ENCODE data around the gene PDE2A.
A peak's percentile ranks its signal among the peaks of the same experiment; 100 is the strongest.

The PDE2A gene

DNA sequence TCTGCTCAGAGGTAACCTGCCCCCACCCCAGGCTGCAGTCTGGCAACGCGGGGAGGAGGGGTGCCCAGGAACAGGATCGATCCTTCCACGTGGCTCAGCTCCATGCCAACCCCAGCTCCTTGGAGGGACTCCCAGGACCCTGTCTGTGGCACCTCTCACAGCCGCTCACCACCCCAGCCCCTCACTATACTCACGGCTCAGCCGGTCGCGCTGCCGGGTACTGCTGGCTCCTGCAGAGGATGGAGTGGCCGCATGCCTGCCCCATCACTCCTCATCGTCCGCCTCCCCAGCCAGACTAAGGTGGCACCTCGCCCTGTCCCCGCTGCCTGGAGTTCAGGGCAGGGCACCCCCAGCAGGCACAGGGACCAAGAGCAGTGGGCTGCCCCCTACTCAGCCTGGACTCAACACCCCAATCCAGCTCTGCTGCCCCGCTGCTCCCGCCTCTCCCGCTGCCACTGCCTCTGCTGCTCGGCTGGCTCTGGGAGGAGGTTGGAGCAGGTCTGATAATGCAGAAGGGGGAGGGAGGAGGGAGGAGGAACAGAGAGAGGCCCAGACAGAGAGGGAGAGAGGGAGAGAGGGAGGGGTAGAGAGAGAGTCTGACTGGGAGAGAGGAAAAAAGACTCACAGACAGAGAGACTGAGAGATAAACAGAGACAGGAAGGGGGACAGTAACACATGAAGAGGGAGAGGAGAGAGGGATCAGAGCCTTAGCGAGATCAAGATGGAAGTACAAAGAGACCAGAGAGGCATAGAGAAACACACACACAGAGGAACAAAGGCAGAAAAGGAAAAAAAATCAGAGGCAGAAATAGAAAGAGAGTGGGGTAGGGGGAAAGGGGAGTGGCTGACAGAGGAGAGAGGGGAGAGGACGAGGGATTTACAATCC, at the start of gene PDE2A:
Gene PDE2A, minus strand, starts transcription at position 480 of the 886 bp plus-strand sequence. Its CDS starts 215 bp downstream, at position 265.
- no peak for DNase-seq

DNA sequence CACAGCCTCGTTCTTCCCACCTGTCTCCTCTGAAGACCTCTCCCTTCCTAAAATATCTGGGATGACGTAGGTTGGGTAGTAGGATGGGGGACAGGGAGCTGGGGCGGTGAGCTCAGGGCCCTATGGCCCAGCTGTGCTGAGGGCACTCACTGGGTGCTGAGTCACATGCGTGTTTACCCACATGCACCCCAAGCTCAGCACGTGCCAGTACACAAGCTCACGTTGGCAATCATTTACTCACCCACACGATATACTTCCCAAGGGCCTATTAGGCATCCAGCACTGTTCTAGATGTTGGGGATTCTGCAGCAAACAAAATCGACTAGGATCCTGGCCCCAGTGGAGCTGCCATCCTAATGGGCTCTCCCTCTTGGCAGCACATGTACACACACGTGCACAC, 49.3 kb upstream of the PDE2A start:
- DNase-seq, result no peak

DNA sequence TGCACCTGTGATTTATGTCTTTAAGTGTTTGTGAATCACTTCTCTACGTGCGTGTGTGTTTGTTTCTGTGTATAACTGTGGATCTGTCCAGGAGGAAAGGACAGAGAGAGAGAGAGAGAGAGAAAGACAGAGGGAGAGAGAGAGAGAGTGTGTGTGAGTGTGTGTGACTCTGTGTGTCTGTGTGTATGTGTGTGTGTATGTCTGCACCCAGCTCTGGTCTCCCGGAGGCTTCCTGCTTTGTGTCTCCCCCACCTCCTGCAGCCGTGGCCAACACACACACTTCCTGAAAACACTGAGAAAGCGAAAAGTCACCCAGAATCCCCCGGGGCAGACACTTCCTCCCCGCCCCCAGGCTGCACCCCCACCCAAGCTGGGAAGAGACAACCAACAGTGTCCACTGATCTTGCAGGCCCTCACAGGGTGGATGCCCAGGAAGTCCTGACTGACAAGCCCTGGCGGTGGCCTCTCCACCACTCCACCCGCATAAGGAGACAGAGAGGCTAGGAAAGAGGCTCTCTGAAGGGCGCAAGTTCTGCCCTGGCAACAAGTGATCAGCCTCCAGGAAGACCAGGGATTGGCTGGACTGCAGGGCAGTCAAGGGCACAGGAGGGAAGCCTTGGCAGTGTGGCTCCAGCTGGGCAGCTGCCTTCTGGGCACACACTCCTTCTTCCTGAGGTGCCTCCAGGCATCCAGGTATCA, 48.0 kb upstream of the PDE2A start:
- DNase-seq, result peak; percentile 86

DNA sequence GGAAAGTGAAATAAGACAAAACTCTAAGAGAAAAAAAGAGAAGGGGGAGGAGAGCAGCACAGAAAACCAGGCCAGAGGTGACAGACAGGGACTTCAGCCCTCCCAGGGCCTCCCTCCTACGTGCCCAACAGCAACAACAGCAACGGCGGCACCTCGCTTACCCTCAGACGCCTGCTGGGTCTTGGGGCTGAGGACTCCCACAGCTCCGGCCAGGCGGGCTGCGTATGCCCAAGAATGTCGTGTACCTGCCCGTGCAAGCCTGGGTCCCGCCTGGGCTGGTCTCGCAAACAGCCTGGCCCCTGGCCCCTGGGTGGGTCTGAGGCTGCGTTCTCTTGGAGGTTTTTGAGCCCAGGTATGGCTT, 47.4 kb upstream of the PDE2A start:
- no peak for DNase-seq

DNA sequence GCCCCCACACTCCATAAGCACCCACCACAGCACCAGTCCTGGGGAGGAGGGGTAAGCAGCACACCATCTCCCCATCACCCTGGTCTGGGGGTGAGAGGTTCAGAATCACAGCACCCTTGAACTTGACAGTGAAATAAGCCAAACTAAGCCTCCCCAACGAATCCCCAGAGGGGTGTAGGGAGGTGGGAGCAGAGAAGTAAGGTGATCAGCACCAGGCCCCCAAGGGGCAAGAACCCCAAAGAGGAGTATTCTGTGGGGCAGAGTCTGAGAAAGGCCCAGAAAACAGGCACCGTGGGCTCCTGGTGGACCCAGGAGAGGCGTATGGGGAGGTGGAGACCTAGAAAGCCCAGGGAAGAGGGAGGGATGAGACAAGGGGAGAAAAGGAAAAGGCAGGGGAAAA, 47.1 kb upstream of the PDE2A start:
- DNase-seq, result no peak

DNA sequence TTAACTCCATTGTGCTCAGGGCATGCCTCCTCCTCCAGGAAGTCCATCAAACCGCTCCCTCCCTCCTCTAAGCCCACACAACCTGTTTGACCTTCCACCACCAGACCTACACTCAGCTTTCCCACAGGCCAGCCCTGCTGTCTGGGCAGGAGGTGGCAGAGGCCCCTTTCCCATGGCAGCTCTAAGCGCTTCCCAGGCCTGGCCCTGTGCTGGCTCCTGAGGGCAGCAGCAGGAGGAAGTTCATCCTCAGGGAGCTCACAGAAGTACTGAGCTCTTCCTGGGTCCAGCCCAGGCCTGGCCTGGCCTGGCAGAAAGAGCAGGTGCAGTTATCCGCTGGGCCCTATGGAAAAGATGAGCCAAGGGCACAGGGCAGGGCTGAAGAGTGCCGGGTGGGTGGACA, 46.6 kb upstream of the PDE2A start:
- DNase-seq, result no peak

DNA sequence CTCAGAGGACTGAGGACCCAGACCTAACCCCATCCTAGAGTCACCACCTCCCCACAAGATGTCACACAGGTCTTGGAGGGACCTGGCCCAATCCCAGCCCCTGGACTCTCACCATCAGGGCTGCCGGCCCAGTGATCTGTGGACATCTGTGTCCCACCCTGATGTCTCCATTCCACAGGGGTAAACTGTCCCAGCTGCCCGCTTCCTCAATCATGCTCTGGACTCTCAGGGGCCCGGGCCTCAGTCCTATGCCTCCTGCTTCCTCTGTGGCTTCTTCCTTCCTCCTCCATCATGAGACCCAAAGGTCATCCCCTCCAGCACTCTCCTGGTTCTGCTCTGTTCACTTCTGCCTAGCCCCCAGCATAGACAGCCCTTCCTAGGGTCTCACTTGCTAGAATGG, 45.8 kb upstream of the PDE2A start:
- DNase-seq, result no peak

DNA sequence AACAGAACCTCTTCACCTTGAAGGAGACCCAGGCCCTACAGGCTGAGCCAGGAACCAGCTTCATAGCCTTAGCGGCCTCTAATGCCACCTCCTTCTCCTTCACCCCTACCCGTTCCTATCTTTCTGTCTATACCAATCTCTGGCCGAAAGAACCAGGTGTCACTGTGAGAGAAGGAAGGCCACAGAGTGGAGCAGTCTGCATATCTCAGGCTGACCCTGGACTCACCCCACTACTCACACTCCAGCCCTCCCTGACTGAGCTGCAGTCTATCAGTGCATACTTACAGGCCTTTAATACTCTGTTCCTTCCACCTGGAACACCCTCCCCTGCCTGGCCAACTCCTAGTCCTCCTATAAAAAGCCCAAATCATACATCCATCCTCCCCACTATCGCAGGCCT, 45.3 kb upstream of the PDE2A start:
- DNase-seq, result no peak

DNA sequence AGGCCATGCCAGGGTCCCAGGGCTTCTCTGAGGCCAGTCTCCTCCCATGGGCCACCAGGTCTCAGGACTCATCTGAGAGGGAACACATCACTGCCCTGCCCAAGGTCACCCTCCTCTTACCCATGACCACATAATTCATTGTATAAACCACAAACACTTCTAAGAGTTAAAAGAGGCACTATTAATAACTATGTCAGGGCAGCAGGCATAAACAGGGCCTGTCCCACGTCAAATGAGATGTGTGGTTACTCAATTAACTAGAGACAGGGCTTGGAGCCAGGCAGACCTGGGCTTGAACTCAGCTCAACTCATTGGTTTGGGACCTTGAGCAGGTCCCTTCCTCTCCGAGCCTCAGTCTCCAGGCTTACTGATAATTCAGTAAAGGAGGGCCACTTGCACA, 44.9 kb upstream of the PDE2A start:
- no peak for DNase-seq

DNA sequence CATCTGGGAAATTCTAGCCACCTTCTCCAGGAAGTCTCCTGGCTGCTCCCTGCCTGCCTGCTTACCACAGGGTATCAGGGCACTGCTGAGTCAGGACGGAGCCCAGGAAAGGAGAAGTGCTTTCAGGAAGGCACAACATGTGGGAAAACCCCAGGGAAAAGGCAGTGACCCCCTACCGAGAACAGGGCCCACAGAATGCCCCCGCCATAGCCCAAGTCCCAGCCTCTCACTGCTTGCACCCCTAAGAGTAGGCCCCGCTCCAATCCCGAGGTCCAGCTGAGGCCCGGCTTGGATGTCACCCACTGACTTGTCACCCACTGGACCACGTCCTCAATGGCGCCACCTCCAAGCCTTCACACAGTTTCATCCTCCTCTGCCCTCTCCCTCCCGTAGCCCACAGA, 43.9 kb upstream of the PDE2A start:
- no peak for DNase-seq

DNA sequence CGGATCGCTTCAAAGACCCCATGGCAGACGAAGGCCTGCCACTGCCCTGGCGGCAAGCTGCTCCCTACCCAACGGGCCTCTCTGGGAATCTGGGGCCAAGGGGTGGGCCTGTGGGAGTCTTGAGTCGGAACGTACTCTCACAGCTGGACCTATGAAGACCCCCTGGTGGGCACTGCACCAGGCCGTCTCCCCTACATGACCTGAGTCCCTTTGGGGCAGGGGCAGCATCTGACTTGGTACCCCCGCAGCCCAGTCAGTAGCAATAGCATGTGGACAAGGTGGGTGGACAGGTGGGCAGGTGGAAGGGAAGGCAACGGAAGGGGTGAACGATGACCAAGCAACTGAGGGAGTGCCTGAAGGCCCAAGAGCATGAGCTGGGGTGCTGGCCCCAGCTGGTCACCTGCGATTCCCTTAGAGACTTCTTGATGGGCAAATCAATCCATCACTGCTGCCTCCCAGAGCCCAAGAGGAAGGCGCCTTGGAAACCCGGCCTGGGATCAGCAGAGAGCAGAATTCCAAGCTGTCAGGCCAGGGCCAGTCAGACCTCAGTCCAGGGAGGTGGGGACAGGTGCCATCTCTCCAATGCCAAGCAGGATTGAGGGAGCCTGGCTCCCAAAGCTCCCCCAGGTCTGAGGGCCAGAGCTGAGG, 42.7 kb upstream of the PDE2A start:
- DNase-seq, result no peak

DNA sequence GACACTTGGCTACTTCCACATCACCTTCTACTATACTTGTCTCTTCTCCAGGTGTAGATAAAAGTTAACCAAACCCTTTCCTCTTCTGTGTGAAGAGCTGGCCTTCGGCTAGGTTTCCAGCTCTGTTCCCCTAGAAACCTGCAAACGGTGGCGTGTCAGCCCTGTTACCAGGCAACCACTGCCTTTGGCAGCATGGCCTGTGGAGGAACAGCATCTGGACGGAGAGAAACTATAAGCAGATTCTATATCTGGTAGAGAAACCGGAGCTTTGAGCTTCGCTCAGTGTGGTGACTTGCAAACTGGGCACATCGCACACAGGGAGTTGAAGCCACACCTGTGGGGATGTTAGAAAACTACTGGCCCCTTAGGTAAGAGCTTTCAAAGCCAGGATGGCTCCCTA, 42.1 kb upstream of the PDE2A start:
- DNase-seq, result no peak

DNA sequence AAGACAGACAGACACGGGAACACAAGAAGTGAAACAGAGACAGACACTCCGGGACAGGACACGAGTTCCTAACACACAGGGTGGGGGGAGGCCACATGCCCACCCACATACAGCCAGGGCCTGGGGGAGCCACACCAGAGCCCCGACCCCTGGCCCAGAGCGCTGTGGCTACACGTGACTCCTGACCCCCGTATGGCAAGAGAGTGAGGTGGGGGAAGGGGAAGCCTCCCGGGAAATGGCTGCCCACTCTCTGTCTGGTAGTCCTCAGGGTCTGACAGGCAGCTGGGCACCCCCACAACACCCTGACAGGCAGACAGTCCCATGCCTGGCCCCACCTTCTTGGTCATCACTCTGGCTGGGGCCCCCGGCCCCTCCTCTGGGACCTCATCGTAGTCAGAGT, 38.6 kb upstream of the PDE2A start:
- no peak for DNase-seq

DNA sequence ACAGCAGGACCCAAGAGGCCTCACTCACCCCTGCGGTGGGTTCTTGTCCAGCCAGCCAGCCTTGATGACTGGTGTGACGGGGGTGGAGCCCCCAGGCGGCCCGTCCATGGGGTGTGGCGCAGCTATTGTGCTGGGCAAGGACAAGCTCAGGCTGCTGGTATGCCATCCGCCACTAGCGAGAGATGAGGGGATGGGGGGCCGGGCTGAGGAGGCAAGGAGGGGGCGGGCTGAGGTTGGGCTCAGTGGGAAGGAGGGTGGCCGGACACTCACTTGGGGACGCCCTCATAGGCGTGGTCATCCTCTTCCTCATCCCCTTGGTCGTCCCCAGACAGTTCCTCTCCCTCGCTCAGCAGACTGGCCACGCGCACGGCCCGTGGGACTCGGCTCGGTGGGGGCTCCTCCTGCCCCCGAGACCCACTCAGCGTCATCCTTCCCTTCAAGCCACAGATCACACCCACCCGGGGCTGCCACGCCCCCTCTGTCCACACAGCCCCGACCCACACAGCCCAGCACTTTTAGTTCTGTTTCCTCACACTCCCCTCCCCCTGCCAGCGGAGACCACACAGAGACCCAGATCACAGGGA, 38.0 kb upstream of the PDE2A start:
- DNase-seq, result no peak

DNA sequence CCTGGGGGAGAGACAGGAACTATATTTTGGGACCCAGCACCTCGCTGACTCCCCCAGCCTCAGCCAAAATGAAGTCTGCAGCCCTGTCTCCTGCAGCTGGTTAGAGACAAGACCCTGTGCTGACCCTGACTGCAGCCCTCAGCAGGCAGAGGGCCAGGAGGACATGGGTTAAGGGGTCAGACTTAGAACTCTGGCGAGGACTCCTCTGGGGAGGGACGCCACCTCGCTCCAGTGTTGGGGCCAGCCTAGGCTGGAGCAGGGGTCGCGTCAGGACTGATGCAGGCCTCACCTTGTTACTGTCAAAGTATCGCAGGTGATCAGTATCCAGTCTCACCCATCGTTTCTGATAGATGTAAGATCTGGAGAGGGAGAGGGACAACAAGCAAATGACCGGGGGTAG, 36.9 kb upstream of the PDE2A start:
- DNase-seq, result no peak

DNA sequence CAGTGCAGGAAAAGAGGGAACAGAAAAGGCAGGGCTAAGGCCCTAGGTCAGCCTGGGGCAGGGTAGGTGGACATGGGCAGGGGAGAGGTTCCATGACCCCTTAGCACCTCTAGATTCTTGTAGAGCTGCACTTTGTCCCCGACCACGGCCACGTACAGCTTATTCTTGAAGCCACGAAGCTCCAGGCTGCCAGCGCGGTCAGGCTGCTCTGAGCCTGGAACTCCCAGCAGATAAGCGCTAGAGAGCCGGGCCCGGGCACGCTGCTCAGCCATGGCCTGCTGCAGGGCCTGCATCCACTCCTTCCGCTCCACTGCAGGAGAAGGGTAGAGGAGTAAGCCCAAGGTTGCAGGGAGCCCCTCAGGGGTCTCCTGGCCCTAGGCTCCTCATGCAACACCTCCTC, 36.1 kb upstream of the PDE2A start:
- no peak for DNase-seq

DNA sequence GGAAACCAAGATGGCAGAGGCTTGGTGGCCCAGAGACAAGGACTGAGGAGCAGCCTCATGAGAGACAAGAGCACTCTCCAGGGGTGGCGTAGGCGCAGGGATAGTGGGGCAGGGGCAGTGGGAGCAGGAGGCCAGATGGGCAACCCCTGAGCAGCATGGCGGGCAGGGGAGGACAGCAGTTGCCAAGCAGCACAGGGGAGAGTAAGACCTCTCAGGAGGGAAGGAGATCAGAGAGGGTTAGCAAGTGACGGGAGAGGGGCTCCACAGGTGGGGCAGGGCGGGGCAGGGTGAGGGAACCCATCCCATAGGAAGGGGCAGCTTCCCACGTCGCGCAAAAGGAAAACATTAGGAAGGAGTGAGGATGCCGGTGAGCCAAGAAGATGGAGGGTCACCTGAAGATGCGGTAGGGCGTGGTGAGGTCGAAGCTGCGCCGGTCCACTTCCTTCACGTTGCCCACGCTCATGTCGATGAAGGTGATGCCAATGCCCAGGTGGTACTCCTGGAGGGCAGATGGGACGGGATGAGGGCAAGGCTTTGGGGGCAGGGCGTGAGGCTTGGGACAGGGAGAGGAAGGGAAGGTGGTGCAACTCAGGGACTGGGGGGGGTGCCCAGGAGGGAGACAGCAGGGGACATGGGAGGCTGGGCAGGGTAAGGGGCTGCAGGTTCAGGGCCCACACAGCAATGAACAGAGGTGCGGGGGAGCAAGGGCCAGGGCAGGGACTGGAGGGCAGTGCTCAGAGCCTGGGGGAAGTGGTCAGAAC, 35.4 kb upstream of the PDE2A start:
- no peak for DNase-seq

DNA sequence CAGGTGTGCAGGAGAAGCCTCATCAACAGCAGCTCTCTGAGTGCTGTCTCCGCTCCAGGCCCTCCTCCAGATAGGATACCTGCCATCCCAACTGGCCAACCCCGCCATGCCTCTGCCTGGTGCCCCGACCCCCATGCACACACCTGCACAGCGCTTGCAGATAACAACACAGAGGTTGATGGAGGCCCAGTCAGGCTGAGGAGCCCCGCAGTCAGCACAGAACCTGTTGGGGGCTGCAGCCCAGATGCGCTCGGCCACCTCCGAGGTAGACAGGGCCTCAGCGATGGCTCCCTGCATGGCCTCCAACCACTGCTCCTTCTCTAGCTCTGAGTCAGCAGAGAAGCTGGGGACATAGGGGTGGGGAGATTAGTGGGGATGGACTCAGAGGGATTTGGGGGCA, 32.8 kb upstream of the PDE2A start:
- DNase-seq, result no peak

DNA sequence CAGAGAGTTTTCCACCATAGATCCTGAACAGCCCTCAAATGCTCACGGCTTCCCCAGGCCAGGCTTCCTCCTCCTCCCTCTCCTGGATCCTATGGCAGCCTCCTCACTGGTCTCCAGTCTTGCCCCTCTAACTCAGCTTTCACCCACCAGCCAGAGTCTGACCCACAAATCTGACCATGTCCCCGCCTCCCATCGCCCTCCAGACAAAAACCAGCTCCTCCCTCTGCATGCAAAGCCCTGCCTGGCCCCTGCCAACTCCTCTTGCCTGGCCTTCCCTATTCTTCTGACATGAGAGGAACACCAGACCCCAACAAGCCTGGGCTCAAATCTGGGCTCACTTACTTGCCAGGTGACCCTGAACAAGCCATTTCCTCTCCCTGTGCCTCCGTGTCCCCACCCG, 32.4 kb upstream of the PDE2A start:
- no peak for DNase-seq

DNA sequence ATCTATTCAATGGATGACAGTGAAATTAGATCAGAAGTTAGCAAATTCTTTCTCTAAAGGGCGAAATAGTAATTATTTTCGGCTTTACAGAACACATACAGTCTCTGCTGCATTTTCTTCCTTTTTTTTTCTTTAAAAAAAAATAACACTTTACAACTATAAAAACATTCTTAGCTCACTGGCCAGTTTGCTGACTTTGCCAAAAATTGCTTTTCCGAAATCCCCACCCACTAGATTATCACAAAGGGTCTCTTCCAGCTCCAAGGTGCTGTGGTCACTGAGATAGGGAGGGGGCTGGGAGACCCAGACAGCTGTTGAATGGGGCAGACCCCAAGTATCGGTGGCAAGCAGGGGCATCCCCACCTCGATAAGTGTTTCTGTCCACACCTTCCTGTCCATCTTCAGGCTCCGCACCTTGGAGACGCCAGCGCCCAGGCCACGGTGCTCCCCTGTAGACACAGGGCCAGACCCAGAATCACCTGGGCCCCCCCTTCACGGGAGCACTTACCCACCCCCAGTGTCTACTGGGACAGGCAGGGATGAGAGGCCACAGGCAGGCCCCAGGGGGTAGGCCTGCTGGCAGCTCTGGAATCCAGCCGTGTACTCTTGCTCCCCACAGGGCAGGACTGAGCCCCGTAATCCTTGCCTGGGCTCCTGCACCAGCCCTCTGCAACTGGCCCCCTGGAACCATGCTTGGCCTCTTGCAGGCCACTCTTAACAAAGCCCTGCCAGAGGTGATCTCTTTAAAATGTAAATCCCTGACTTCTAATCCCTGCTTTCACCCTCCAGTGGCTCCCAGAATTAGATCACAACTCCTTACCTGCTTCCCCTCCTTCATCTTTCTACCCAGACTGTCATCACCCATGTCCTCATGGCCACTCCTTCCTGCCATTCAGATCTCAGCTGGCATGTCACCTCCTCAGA, 31.5 kb upstream of the PDE2A start:
- no peak for DNase-seq

DNA sequence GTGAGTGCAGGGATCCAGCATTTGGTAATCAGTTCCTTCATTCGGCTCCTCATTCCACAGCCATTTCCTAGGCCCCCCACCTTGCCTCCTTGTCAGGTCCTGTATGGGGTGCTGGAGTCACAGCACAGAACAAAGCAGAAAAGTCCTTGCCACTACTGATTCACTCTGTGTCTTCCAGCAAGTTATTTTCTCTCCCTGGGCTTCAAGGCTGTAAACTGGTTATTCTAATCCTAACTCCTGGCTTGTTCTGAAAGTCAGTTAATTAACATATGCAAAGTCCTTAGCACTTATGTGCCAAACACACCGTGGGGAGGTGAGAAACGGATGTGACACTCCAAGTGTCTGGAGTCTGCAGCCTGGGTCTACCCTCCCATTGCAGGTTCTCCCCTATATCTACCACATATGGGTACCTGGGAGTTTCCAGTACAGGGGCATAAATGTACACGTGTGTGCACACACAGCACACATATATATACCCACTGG, 30.6 kb upstream of the PDE2A start:
- DNase-seq, result no peak
